ENCODE measurements around the gene PIK3R2.
"Not testable (repeated sequence)": the region's sequence is repeated elsewhere in the genome, so short reads cannot be mapped to it uniquely, and the experiment has no call there.

PIK3R2 gene

DNA sequence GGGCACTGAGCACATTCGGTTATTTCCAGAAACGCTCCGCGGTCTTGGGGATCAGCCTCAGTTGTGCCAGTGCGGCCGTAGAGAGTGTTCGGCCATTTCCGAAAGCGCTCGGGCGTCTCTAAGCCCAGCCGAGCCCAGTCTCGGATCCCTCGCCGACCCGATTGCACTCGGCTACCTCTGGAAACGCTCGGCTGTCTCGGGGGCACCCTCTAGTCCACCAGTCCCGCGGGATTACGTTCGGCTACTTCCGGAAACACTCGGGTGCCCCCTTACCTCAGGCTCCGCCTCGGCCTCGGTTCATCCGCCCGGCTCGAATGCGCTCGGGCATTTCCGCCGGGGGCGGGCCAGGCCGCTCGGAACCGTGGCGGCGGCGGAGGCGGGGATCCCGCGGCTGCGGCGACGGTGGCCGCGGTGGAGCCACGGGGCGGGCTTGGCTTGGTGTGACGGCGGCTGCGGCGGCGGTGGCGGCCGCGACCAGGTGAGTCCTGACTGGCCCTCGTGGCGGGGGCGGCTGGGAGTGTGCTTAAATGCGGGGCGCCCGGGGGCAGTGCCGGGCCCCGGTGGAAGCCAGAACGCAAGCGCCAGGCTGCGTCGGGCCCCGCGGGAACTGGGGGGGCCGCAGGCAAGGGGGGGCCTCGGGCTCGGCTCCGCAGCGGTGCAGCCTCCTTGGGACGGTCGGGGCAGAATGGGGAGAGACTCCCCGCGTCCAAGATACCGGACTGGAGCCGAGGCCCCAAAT is at the start of gene PIK3R2:
Gene PIK3R2 (plus strand): TSS at position 347 of the 739 bp plus-strand sequence. CDS start 2,717 bp downstream, outside the sequence.
- DNase-seq (ENCODE audit: low read depth in 2 of 2) = peak; percentile 99 to 100

DNA sequence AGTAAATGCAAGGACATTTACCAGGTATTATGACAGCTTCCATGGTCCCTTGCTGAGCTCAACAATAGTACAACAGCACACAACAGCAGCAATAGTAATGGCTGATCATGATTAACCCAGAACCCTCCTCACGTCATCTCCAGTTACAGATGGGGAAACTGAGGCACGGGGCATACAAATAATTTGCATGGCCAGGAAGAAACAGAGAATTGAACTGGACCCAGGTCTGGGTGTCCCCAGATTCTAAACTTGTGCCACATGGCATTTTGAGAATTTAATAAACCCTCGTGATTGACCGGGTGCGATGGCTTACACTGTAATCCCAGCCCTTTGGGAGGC is 48.2 kb upstream of the PIK3R2 start:
- no peak for DNase-seq (ENCODE audit: low read depth in 2 of 2)

DNA sequence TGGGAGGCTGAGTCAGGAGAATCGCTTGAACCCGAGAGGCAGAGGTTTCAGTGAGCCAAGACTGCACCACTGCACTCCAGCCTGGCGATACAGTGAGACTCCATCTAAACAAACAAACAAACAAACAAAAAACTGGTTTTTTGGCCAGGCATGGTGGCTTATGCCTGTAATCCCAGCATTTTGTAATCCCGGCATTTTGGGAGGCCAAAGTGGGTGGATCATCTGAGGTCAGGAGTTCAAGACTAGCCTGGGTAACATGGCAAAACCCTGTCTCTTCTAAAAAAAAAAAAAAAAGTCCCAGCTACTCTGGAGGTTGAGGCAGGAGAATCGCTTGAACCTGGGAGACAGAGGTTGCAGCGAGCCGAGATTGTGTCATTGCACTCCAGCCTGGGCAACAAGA is 47.7 kb upstream of the PIK3R2 start:
- DNase-seq (ENCODE audit: low read depth in 2 of 2) = not testable (repeated sequence)

DNA sequence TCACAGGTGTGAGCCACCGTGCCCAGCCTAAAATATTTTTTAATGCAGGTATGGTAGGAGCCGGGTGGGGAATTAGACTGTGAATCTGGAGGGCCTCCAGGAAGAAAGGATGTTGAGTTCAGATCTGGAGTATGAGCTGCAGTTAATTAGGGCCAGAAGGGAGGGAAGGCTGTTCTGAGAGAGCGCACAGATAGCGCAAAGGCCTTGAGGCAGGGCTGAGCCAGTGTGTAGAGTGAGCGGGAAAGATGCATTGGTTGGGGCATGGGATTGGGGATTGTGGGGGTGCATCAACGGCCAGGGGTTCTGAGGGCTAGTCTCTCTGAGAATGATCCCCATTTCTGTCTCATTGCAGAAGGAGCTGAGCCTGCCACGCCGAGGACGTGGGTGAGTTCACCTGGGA is 45.7 kb upstream of the PIK3R2 start:
- DNase-seq (ENCODE audit: low read depth in 2 of 2) = no peak

DNA sequence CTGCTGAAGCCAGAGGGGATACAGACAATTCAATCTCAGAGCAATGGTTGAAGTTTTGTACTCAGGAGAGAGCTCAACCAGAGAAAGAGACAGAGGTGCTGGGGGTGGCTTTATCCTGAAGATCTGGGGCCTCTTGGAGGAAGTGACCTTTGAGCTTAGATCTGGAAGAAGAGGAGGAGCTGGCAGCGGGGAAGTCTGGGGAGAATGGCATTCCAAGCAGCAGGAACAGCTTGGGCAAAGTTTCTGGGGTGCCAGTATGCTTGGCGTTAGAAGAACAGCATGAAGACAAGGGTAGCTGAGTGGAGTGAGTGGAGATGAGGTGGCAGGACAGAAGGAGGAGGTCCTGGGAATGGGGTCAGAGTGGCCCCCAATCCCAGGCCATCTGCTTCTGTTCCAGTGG is 44.1 kb upstream of the PIK3R2 start:
- no peak for DNase-seq (ENCODE audit: low read depth in 2 of 2)

DNA sequence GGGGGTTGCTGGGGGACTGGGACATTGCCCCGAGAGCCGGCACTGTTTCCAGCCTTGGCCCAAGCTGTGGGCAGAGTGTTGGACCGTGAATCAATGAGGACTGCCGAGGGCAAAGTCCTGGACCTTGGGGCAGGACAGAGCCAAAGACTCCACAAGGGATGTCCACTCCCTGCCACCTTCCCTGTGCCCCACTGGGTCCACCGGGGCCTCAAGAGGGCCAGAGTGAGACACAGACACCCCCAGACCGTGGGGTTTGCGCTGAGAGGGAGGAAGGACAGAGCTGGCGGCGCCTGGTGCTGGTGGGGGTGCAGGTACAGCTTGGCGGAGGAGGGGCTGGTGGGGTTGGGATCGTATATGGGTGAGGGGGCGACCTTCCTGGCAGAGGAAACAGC is 43.6 kb upstream of the PIK3R2 start:
- no peak for DNase-seq (ENCODE audit: low read depth in 2 of 2)

DNA sequence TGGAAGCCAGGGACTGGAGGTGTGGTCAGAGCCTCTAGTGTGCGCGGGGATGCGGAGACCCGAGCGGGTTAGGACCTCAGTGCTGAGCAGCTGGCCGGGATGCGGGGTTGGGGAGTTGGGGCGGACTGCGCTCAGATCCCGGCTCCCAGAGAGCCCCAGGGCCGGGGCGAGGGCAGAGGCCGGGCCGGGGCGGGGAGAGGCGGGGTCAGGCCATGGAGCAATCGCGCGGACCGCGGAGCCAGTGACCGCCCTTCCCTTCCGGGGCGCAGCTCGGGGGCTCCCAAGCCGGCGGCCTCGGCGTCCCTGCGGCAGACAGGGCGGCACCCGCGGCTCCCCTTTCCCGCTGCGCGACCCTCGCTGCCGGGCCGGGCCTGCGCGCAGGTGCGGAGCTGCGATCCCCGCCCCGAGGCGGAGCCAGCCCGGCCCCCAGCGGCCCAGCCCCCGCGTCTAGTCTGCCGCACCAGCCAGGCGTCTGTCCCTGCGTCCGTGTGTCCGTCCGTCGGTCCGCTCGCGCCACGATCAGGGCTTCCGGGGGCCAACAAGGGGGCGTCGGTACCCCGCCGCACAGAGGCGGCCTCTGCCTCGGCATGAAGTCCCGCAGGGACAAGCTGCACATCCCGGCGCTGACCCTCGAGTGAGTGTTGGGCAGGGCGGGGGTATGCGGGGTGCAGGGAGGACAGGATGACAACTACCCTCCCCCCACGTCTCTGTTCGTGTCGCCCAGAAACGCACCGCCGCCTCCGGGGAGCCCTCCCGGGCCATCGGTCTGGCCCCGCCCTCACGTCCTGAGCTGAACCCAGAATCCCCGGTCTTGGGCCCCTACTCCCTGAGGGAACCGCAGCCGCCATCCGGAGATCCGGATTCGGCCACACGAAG is 43.0 kb upstream of the PIK3R2 start:
- DNase-seq (ENCODE audit: low read depth in 2 of 2) = peak in 1 of 2 donors; percentile 40

DNA sequence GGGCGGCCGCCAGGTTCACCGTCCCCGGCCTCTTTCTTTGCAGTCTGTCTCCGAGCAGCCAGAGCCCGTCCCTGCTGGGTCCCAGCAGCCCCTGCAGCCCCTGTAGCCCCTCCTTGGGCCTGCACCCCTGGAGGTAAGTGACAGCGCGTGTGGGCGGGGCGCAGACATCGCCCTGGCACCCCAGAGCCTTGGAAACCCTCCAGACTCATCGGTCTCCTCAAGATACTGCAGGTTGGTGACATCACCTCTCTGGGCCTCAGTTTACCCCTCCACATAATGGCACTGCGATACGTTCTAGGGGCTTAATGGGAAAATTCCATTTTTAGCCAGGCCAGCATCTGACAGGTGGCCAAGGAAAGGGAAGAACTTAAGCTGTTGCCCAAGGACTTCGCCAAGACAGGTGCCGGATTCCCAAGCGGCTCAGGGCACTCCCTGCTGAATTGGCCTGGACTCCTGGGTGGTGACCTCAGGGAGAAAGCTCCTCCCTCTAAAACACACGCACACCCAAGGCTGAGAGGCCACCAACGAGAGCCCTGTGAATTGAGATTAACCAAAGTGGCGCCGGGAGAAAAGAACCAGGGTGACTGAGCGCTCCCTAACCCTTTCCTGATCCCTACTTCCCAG is 42.2 kb upstream of the PIK3R2 start:
- no peak for DNase-seq (ENCODE audit: low read depth in 2 of 2)

DNA sequence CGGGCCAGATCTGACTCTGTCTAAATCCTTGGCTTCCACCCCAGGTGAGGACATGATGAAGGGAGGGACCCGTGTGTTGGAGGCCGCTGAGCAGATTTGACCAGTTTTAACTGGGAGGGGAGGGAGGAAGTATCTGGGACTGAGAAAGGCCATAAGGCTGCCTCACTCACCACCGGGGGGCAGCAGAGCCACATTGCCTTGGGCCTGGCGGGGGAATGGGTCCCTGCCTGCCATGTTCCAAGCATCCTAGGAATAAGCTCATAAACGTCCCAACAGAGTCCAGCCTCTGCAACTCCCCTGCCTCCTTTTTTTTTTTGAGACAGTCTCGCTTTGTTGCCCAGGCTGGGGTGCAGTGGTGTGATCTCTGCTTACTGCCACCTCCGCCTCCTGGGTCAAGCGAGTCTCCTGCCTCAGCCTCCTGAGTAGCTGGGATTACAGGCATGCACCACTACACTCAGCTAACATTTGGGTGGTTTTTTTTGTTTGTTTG is 39.9 kb upstream of the PIK3R2 start:
- DNase-seq (ENCODE audit: low read depth in 2 of 2) = peak; percentile 51 to 62

DNA sequence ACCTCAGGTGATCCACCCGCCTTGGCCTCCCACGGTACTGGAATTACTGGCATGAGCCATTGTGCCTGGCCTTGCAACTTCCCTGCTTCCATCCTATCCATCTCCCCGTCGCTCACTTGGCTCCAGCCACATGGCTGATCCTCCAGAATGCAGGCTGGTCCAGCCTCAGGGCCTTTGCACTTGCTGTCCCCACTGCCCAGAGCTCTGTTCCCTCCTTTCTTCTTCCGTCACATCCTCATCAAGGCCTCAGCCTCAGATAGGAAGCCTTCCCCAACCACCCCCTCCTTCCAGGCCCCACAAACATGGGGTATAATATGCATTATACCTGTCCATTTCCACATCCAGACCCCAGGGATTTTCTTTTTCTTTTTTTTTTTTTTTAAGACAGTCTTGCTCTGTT is 39.1 kb upstream of the PIK3R2 start:
- no peak for DNase-seq (ENCODE audit: low read depth in 2 of 2)

DNA sequence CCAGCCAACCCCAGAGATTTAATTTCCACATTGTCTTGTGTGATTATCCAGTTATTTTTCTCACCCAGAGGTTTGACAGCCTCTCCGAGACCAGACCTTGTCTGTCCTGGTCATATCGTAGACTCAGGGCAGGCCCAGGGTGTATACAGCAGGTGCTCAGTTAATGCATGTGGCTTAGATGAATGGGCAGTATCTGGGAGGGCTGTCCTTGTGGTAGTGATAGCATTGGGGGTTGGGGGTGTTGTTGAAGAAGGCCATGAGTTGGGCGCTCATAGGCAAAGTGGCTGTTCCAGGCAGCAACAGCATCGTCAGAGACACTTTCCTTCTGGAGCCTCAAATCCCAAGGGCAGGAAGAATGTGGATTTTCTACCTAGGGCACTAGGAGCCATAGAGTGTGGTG is 38.5 kb upstream of the PIK3R2 start:
- DNase-seq (ENCODE audit: low read depth in 2 of 2) = no peak

DNA sequence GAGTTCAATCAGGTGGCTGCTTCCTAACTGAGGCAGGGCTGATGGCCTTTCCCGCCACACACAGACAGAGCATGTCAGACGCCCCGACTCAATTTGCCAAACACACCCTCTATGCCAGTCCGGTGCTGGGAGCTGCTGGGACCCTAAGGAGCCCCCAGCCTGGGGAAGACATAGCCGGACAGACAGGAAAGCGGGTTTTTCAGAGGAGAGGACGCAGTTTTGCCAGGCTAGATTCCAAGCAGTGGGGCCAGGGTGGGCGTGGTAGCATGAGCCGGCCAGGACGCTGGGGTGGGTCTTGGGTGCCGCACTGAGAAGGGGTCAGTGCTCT is 35.6 kb upstream of the PIK3R2 start:
- no peak for DNase-seq (ENCODE audit: low read depth in 2 of 2)

DNA sequence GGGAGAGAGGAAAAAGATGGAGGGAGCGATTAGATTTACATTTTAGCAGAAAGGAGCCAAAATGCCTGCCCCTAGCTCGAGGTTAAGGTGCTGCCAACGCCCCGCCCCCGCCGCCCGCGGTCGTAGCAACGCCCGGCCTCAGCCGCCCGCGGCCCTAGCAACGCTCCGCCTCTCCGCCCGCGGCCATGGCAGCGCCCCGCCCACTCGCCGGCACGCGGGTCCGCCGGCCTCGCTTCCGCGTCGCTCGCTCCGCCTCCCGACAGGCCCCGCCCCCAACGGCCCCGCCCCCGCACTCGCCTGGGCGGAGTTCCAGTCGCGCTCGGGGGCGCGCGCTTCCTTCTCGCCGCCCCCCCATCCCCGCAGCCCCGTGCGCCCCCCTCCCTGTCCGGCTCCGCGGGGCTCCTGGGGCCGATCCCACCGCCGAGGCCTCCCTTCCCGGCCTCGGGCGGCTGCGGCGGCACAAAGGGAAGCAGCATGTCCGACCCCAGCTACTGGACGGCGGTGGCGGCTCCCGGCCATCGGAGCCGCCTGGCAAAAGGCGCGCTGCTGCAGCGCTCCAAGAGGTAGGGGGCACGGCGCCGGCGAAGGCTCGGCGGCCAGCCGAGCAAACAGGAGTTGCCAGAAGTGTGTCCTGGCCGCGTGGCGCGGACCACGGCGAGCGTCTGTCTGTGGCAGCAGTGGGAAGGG is 35.1 kb upstream of the PIK3R2 start:
- DNase-seq (ENCODE audit: low read depth in 2 of 2) = peak; percentile 91 to 93

DNA sequence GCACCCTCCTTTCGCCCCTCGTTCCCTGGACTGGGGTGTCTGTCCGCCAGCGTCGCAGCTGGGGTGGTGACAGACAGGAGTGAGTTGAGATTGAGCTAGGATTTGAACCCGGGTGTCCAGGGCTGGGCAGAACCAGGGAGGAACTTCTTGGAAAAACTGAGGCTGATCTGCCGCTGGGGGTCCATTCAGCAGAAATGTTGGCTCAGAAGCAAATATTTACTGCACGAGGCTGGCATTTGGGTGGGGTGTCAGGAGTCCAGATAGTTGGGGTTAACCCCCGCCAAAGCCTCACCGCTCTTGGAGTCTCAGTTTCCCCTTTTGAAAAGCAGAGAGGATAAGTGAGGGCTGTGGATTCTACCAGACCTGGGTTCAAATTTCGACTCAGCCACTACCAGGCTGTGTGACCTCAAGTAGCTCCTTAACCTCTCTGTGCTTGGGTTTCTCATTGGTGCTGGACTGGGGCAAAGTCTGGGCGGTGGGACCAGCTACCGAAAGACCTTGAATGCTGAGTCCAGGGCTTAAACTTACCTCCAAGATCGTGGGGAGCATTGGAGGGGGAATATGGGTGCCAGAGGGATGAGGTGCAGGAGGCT is 34.4 kb upstream of the PIK3R2 start:
- DNase-seq (ENCODE audit: low read depth in 2 of 2) = no peak

DNA sequence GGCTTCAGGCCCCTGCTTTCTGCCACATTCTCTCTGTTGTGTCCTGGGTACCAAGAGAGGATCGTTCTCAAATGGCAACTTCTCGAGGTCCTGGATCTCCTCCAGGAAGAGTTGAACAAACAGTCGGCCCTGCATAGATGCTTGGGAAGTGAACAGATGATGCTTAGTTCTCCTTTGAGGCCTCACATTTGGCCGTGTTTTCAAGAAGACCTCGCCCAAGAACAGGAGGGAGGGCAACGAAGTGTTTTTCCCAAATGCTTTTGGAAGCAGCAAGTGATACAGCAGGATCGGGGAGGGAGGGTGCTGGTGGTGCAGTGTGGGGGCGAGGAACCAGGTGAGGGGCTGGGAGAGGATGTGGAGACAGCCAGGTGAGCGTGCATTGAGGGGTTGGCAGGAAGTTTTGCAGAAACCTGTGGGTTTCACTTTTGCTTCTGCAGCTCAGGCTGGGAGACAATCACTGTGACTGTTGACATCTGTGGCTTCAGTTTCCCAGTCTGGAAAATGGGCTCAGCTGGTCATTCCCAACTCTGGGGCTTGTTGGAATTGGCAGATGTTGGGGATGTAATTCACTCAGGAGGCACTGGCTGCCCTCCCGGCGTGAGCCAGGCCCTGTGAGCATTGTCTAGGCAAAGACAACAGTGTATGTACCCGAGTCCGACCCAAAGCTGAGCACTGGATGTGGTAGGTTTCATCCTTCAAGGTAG is 33.8 kb upstream of the PIK3R2 start:
- DNase-seq (ENCODE audit: low read depth in 2 of 2) = no peak

DNA sequence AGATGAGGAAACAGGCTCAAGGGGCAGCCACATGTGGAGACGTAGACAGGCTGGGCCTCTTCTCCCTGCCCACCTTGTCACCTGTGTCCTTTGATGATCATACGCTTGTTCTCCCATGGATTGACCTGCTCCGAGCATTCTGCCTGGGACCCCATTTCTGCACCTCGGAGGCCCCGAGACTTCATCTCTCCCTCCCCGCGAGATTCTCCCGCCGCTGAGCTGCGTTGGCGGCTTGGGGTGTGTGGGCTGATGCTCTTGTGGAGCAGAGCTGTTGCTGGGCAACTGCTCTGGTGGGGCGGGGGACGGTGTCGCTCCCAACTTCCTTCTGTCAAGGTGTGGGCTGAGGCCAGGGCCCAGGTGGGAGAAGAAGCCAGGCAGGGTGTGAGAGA is 33.3 kb upstream of the PIK3R2 start:
- peak; percentile 40 to 55 for DNase-seq (ENCODE audit: low read depth in 2 of 2)

DNA sequence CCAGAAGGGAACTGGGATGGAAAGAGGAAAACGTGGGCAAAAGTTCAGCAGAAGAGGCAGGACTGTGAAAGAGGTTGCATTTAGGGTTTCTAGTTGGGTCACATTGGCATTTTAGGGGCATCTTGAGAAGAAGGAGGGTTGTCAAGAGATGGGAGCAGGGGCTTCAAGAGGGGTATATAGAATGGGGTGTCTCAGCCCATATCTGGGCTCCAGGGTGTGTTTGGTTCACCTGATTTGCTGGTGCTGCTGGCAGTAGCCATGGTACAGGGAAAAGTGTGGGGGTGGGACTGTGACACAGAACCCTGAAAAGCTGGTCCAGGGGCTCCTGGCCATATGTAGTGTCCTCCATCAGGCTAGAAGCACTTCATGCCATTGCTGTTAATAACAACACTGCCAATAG is 32.8 kb upstream of the PIK3R2 start:
- DNase-seq (ENCODE audit: low read depth in 2 of 2) = no peak

DNA sequence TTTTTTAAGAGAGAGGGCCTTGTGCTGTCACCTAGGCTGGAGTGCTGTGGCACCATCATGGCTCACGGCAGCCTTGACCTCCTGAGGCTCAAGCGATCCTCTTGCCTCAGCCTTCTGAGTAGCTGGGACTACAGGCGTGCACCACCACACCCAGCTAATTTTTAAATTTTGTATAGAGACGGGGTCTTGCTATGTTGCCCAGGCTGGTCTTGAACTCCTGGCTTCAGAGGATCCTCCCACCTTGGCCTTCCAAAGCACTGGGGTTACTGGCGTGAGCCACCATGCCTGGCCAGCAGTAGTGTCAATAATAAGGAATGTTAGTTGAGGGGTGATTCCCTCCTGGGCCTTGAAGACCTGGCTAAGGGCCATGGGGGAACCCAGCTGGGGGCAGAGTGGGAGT is 31.8 kb upstream of the PIK3R2 start:
- DNase-seq (ENCODE audit: low read depth in 2 of 2) = no peak

DNA sequence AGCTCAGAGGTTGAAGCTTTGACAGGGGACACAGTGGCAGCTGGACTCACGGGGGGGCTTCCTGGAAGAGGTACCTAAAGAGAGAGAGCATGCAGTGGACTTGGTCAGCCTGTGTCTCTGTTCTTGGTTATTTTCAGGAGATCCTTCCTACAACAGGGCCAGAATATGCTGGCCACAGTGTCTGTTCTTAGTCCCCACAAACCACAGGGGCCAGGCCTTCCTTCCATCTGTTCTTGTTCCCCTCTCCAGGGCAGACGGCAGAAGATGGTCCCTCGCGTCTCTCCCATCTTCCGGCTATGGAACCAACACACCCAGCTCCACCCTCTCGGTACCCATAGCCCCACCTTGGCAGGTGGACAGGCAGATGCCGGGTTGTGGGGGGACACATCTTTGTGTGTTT is 30.5 kb upstream of the PIK3R2 start:
- DNase-seq (ENCODE audit: low read depth in 2 of 2) = no peak

DNA sequence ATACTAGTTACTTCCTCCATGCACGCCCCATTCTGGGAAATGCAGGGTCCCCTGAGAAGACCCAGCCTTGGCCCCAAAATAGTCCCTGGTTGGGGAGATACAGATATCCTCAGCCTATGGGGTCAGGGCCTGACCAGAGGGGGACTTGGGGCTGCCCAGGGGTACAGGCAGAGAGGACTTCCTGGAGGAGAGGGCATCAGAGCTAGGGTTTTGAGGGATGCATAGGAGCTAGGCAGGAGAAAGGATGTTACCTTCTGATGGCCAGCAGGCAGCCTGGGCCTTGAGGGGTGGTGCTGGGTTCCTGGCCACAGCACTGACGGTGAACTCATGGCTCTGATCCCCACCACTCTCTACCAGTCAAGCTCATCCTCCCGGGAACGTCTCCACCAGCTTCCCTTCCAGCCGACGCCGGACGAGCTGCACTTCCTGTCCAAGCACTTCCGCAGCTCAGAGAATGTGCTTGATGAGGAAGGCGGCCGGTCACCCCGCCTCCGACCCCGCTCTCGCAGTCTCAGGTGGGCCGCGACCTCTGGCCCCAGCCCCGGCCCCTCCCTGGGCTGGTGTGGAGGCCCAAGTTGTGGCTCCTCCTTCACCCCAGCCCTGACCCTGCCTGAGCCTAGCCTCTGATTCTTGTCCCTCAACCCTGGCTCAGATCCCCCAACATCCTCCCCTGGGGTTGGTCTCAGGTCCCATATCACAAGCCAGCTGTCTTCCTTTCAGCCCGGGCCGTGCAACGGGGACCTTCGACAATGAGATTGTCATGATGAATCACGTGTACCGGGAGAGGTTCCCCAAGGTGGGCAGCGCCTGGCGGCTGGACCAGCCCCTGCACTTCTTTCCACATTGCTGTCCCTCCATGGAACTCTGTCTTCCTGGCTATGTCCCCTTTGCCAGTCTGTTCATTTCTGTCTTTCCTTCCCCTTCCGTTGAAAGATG is 29.8 kb upstream of the PIK3R2 start:
- no peak for DNase-seq (ENCODE audit: low read depth in 2 of 2)
